Neural cell (in vitro differentiated cells): ENCODE data around the gene C3orf70. TPM values are rescaled to one million over a fixed set of nuclear protein-coding genes. Genes with fewer than 3 reads are reported as not detected.

Experiments used
- H2AFZ ChIP-seq: fragments of 200-600, 300-800 bp; sonication (generic), shearing (Covaris generic); 2 replicates; pipeline ENCODE4 v1.6.0; 2014; ENCODE audit warnings: low read depth, mild to moderate bottlenecking, antibody characterized with exemption, low read length, moderate library complexity
- H3F3A ChIP-seq: fragments of 200-600 bp; shearing (Covaris generic); 2 replicates; pipeline ENCODE4 v1.6.1; 2016; ENCODE audit warnings: mild to moderate bottlenecking, moderate library complexity, mixed read lengths, antibody characterized with exemption, low read length; ENCODE audit not compliant: insufficient read depth, poor library complexity, severe bottlenecking
- H3K27ac ChIP-seq: fragments of 200-600, 300-800 bp; sonication (generic), shearing (Covaris generic); 2 replicates; pipeline ENCODE4 v1.5.1; 2014; ENCODE audit warnings: mild to moderate bottlenecking, low read length, moderate library complexity
- H3K27me3 ChIP-seq: fragments of 300-800, 200-600 bp; sonication (generic), shearing (Covaris generic); 2 replicates; pipeline ENCODE4 v1.6.0; 2014; ENCODE audit warnings: mild to moderate bottlenecking, low read depth, low read length, moderate library complexity; ENCODE audit not compliant: insufficient read depth
- H3K36me3 ChIP-seq: fragments of 300-800, 200-600 bp; sonication (generic), shearing (Covaris generic); 2 replicates; pipeline ENCODE4 v1.5.1; 2014; ENCODE audit warnings: mild to moderate bottlenecking, antibody characterized with exemption, low read length, moderate library complexity; ENCODE audit not compliant: insufficient read depth
- H3K4me2 ChIP-seq: fragments of 300-800, 200-600 bp; sonication (generic), shearing (Covaris generic); 2 replicates; pipeline ENCODE4 v1.6.0; 2014; ENCODE audit warnings: mild to moderate bottlenecking, low read length
- H3K4me3 ChIP-seq: fragments of 300-800, 200-600 bp; sonication (generic), shearing (Covaris generic); 2 replicates; pipeline ENCODE4 v1.5.1; 2014; ENCODE audit warnings: mild to moderate bottlenecking, low read length, moderate library complexity
- H3K79me2 ChIP-seq: fragments of 200-600 bp; shearing (Covaris generic); replicated peaks from 2 replicates; pipeline ENCODE4 v1.6.0; 2014; ENCODE audit warnings: mild to moderate bottlenecking, low read length, moderate library complexity; ENCODE audit not compliant: insufficient read depth
- H3K9ac ChIP-seq: fragments of 300-800, 200-600 bp; sonication (generic), shearing (Covaris generic); 2 replicates; pipeline ENCODE4 v1.6.1; 2016; ENCODE audit warnings: mild to moderate bottlenecking, low read length, mixed read lengths
- H3K9me2 ChIP-seq: fragments of 200-600 bp; shearing (Covaris generic); 2 replicates; pipeline ENCODE4 v1.6.1; 2016; ENCODE audit warnings: mild to moderate bottlenecking, low read length, mixed read lengths; ENCODE audit not compliant: insufficient read depth
- H3K9me3 ChIP-seq: fragments of 200-600, 300-800 bp; sonication (generic), shearing (Covaris generic); 2 replicates; pipeline ENCODE4 v1.6.1; 2016; ENCODE audit warnings: mild to moderate bottlenecking, mixed run types, low read length, moderate library complexity, mixed read lengths
- H4K20me1 ChIP-seq: fragments of 200-600 bp; shearing (Covaris generic); 2 replicates; pipeline ENCODE4 v1.6.1; 2016; ENCODE audit warnings: mild to moderate bottlenecking, mixed run types; ENCODE audit not compliant: insufficient read depth
- EP300 ChIP-seq: fragments of 450-650 bp; conservative IDR thresholded peaks from 2 replicates; pipeline ENCODE4 v1.6.1; 2014; ENCODE audit warnings: antibody characterized with exemption, mild to moderate bottlenecking, moderate library complexity; ENCODE audit not compliant: poor library complexity, severe bottlenecking
- EZH2 ChIP-seq: fragments of 200-600, 300-800 bp; shearing (Covaris generic), sonication (generic); IDR thresholded peaks from 2 replicates; pipeline ENCODE4 v1.6.1; 2014; ENCODE audit warnings: antibody characterized with exemption, low read length, borderline replicate concordance, mild to moderate bottlenecking; ENCODE audit not compliant: insufficient read depth, poor library complexity, severe bottlenecking
- MXI1 ChIP-seq: fragments of 450-650 bp; conservative IDR thresholded peaks from 2 replicates; pipeline ENCODE4 v1.6.1; 2014; ENCODE audit warnings: antibody characterized with exemption, mild to moderate bottlenecking; ENCODE audit not compliant: poor library complexity, severe bottlenecking
- POLR2AphosphoS5 ChIP-seq: IDR thresholded peaks from 2 replicates; pipeline ENCODE4 v1.6.1; 2012
- RAD21 ChIP-seq: fragments of 450-650 bp; conservative IDR thresholded peaks from 2 replicates; pipeline ENCODE4 v1.6.1; 2014; ENCODE audit warnings: antibody characterized with exemption, mild to moderate bottlenecking, moderate library complexity
- SMC3 ChIP-seq: fragments of 450-650 bp; conservative IDR thresholded peaks from 2 replicates; pipeline ENCODE4 v1.6.1; 2014; ENCODE audit warnings: antibody characterized with exemption, mild to moderate bottlenecking, moderate library complexity; ENCODE audit not compliant: poor library complexity
- TAF1 ChIP-seq: IDR thresholded peaks from 2 replicates; pipeline ENCODE4 v1.6.1; 2012; ENCODE audit warnings: low read depth
- polyA plus RNA-seq: library from polyadenylated mRNA; depleted of rRNA; stranded (reverse); fragments of >200 nt; gene quantifications from 2 replicates; pipeline ENCODE4 v1.2.3, GENCODE V29; 2014
- TF ChIP-seq, protein P1 (sequence below): fragments of 450-650 bp; IDR thresholded peaks from 2 replicates; pipeline ENCODE4 v1.5.1; 2014; ENCODE audit warnings: antibody characterized with exemption, mild to moderate bottlenecking, moderate library complexity; ENCODE audit not compliant: poor library complexity, severe bottlenecking
- TF ChIP-seq, protein P2 (sequence below): IDR thresholded peaks from 2 replicates; pipeline ENCODE4 v1.6.1; 2012; ENCODE audit warnings: borderline replicate concordance

C3orf70 gene
- polyA plus RNA-seq, 1 donor from 2014 or later, result 3.4 TPM

DNA sequence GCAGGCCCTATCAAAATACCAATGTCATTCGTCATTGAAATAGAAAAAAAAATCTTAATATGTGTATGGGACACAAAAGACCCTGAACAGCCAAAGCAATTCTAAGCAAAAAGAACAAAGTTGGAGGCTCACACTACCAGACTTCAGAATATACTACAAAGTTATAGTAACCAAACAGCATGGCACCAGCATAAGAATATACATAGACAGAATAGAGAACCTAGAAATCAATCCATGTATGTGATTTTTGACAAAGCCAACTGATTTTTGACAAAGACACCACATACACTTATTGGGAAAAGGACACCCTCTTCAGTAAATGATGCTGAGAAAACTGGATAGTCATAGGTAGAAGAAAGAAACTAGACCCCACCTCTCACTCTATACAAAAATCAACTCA, 95.0 kb downstream of the C3orf70 start:
- Histone ChIP-seq H3K9me3 (peaks cover 20% of the 10 kb centered on the region), H3K9me2 (no peaks in the 10 kb centered on the region), H2AFZ (no peak overlapping the region), H3K4me3 (no peak overlapping the region), H3F3A (no peaks in the 10 kb centered on the region), H3K36me3 (peaks cover 5% of the 10 kb centered on the region), H3K79me2 (no peaks in the 10 kb centered on the region), H4K20me1 (no peaks in the 10 kb centered on the region), H3K27me3 (no peaks in the 10 kb centered on the region), H3K27ac (no peak overlapping the region), H3K9ac (no peak overlapping the region), H3K4me2 (no peak overlapping the region)
- TF ChIP-seq EP300 (no peak), SMC3 (no peak), MXI1 (no peak)

DNA sequence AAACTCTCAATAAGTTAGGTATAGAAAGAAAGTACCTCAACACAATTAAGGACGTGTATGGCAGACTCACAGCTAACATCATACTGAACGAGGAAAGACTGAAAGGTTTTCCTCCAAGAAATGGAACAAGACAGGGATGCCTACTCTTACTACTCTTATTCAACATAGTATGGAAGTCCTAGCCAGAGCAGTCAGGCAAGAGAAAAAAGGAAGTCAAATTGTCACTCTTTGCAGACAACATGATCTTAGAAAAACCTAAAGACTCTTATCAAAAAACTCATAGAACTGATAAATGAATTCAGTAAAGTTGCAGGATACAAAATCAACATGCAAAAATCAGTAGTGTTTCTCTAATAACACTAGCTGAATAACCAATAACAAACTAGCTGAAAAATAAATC, 96.0 kb downstream of the C3orf70 start:
- Histone ChIP-seq H3K79me2 (no peaks in the 10 kb centered on the region), H4K20me1 (no peaks in the 10 kb centered on the region), H3K9me2 (no peaks in the 10 kb centered on the region), H3K9me3 (peaks cover 20% of the 10 kb centered on the region), H3K9ac (no peak overlapping the region), H3K27ac (no peak overlapping the region), H3K36me3 (peaks cover 5% of the 10 kb centered on the region), H2AFZ (no peak overlapping the region), H3F3A (no peaks in the 10 kb centered on the region), H3K27me3 (no peaks in the 10 kb centered on the region), H3K4me3 (no peak overlapping the region), H3K4me2 (no peak overlapping the region)
- TF ChIP-seq, protein P1, sequence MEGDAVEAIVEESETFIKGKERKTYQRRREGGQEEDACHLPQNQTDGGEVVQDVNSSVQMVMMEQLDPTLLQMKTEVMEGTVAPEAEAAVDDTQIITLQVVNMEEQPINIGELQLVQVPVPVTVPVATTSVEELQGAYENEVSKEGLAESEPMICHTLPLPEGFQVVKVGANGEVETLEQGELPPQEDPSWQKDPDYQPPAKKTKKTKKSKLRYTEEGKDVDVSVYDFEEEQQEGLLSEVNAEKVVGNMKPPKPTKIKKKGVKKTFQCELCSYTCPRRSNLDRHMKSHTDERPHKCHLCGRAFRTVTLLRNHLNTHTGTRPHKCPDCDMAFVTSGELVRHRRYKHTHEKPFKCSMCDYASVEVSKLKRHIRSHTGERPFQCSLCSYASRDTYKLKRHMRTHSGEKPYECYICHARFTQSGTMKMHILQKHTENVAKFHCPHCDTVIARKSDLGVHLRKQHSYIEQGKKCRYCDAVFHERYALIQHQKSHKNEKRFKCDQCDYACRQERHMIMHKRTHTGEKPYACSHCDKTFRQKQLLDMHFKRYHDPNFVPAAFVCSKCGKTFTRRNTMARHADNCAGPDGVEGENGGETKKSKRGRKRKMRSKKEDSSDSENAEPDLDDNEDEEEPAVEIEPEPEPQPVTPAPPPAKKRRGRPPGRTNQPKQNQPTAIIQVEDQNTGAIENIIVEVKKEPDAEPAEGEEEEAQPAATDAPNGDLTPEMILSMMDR, result no peak

DNA sequence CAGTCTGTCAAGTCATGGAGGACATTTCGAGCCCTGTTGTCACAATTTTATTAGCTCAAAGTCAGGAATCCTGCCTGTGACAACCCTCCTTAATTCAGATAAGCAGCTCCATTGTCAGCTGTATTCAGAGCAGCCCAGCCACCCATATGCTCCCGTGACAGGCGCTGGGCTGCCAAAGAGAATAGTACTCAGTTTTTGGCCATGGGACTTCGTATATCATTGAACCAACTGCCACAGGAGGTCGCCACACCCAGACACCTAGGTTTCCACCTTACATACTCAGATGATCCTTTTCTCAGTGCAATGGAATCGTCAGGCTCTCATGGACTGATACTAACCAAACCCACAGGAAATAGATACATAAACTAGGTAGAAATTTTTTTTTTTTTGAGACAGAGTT, 100.2 kb downstream of the C3orf70 start:
- H3K27me3 ChIP-seq, result no peaks in the 10 kb centered on the region
- no peaks in the 10 kb centered on the region for H3F3A ChIP-seq
- no peak overlapping the region for H2AFZ ChIP-seq
- H3K9ac ChIP-seq, result no peak overlapping the region
- no peaks in the 10 kb centered on the region for H3K79me2 ChIP-seq
- H3K27ac ChIP-seq, result no peak overlapping the region
- peaks cover 4% of the 10 kb centered on the region for H3K9me3 ChIP-seq
- no peak for TF ChIP-seq POLR2AphosphoS5
- TF ChIP-seq, protein P1, result no peak
- TF ChIP-seq EZH2, result no peak
- no peak for TF ChIP-seq SMC3
- TF ChIP-seq RAD21, result no peak
- no peak for TF ChIP-seq TAF1
- TF ChIP-seq MXI1, result no peak
- TF ChIP-seq, protein P2, sequence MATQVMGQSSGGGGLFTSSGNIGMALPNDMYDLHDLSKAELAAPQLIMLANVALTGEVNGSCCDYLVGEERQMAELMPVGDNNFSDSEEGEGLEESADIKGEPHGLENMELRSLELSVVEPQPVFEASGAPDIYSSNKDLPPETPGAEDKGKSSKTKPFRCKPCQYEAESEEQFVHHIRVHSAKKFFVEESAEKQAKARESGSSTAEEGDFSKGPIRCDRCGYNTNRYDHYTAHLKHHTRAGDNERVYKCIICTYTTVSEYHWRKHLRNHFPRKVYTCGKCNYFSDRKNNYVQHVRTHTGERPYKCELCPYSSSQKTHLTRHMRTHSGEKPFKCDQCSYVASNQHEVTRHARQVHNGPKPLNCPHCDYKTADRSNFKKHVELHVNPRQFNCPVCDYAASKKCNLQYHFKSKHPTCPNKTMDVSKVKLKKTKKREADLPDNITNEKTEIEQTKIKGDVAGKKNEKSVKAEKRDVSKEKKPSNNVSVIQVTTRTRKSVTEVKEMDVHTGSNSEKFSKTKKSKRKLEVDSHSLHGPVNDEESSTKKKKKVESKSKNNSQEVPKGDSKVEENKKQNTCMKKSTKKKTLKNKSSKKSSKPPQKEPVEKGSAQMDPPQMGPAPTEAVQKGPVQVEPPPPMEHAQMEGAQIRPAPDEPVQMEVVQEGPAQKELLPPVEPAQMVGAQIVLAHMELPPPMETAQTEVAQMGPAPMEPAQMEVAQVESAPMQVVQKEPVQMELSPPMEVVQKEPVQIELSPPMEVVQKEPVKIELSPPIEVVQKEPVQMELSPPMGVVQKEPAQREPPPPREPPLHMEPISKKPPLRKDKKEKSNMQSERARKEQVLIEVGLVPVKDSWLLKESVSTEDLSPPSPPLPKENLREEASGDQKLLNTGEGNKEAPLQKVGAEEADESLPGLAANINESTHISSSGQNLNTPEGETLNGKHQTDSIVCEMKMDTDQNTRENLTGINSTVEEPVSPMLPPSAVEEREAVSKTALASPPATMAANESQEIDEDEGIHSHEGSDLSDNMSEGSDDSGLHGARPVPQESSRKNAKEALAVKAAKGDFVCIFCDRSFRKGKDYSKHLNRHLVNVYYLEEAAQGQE, result no peak
- no peak for TF ChIP-seq EP300
- no peak overlapping the region for H3K4me2 ChIP-seq
- H3K9me2 ChIP-seq, result no peaks in the 10 kb centered on the region
- peaks cover 5% of the 10 kb centered on the region for H3K36me3 ChIP-seq
- no peaks in the 10 kb centered on the region for H4K20me1 ChIP-seq
- H3K4me3 ChIP-seq, result no peak overlapping the region
